Measurements from ENCODE around the gene RIT2.

Gene RIT2

GRCh38 chr18:42922363-42922762 lies 193.1 kb downstream of the RIT2 start:
- no peak for DNase-seq

- no peak for DNase-seq
These were observed 194.2 kb downstream of the RIT2 start for GRCh38 chr18:42921226-42921737.

- DNase-seq = no peak
These were observed 194.9 kb downstream of the RIT2 start for GRCh38 chr18:42920621-42921020.

- peak; percentile 72 for DNase-seq
These were observed 200.2 kb downstream of the RIT2 start for GRCh38 chr18:42915299-42915698.

GRCh38 chr18:42914476-42914875 lies 201.0 kb downstream of the RIT2 start:
- DNase-seq = no peak

GRCh38 chr18:42909095-42909494 lies 206.4 kb downstream of the RIT2 start:
- DNase-seq = no peak

- no peak for DNase-seq
These were observed 208.7 kb downstream of the RIT2 start for GRCh38 chr18:42906761-42907160.

- DNase-seq = no peak
These were observed 214.3 kb downstream of the RIT2 start for GRCh38 chr18:42901161-42901560.

GRCh38 chr18:42893977-42894376 lies 221.5 kb downstream of the RIT2 start:
- peak; percentile 97 for DNase-seq

GRCh38 chr18:42892181-42892580 lies 223.3 kb downstream of the RIT2 start:
- DNase-seq = no peak

GRCh38 chr18:42891705-42892104 lies 223.8 kb downstream of the RIT2 start:
- peak; percentile 33 for DNase-seq

GRCh38 chr18:42883169-42883568 lies 232.3 kb downstream of the RIT2 start:
- no peak for DNase-seq

GRCh38 chr18:42882122-42882521 lies 233.4 kb downstream of the RIT2 start:
- no peak for DNase-seq

- DNase-seq = no peak
These were observed 242.6 kb downstream of the RIT2 start for GRCh38 chr18:42872838-42873237.

GRCh38 chr18:42864876-42865275 lies 250.6 kb downstream of the RIT2 start:
- no peak for DNase-seq

- no peak for DNase-seq
These were observed 254.2 kb downstream of the RIT2 start for GRCh38 chr18:42861271-42861670.

- no peak for DNase-seq
These were observed 254.9 kb downstream of the RIT2 start for GRCh38 chr18:42860548-42860947.

- no peak for DNase-seq
These were observed 255.5 kb downstream of the RIT2 start for GRCh38 chr18:42860011-42860410.

GRCh38 chr18:42854558-42854957 lies 260.9 kb downstream of the RIT2 start:
- no peak for DNase-seq

- DNase-seq = no peak
These were observed 265.1 kb downstream of the RIT2 start for GRCh38 chr18:42850174-42851083.

- no peak for DNase-seq
These were observed 276.1 kb downstream of the RIT2 start for GRCh38 chr18:42839408-42839807.

- no peak for DNase-seq
These were observed 276.8 kb downstream of the RIT2 start for GRCh38 chr18:42838546-42839145.

- DNase-seq = no peak
These were observed 284.5 kb downstream of the RIT2 start for GRCh38 chr18:42830936-42831335.

- no peak for DNase-seq
These were observed 286.6 kb downstream of the RIT2 start for GRCh38 chr18:42828881-42829280.

Measured in SHP77 treated with DMSO at 0.1 percent for 48 hours (cell line).